BE2C (cell line): ENCODE results near the gene PRPS2.

ENCODE experiments used
- DNase-seq: peaks from one replicate; pipeline ENCODE4 v3.0.0-alpha.2; 2020
- H3K27me3 ChIP-seq: fragments of 250-450 bp; sonication (Bioruptor Pico); 2 replicates; pipeline ENCODE4 v1.5.1; 2020; ENCODE audit warnings: mild to moderate bottlenecking
- H3K36me3 ChIP-seq: fragments of 250-450 bp; sonication (Bioruptor Pico); 2 replicates; pipeline ENCODE4 v1.5.1; 2020; ENCODE audit warnings: mild to moderate bottlenecking
- H3K4me1 ChIP-seq: fragments of 250-450 bp; sonication (Bioruptor Pico); 2 replicates; pipeline ENCODE4 v1.5.1; 2020
- H3K4me3 ChIP-seq: 2 replicates; pipeline ENCODE4 v1.5.1; 2011; ENCODE audit warnings: low read depth, low read length
- H3K9me3 ChIP-seq: fragments of 250-450 bp; sonication (Bioruptor Pico); 2 replicates; pipeline ENCODE4 v1.5.1; 2020
- CTCF ChIP-seq: IDR thresholded peaks from 2 replicates; pipeline ENCODE4 v1.5.1; 2012; ENCODE audit warnings: mild to moderate bottlenecking, low read depth, low read length

The PRPS2 gene

GRCh38 chrX:12767856-12768255 is 23.4 kb upstream of the PRPS2 start:
- TF ChIP-seq CTCF = no peak
- no peaks in the 10 kb centered on the region for H3K27me3 ChIP-seq
- peak; percentile 58 for DNase-seq

GRCh38 chrX:12768491-12768890 is 22.7 kb upstream of the PRPS2 start:
- peaks cover 5% of the 10 kb centered on the region for H3K4me1 ChIP-seq
- no peak for DNase-seq
- no peak for TF ChIP-seq CTCF
- no peaks in the 10 kb centered on the region for H3K27me3 ChIP-seq
- H3K9me3 ChIP-seq = no peaks in the 10 kb centered on the region
- no peaks in the 10 kb centered on the region for H3K36me3 ChIP-seq
- H3K4me3 ChIP-seq = no peak overlapping the region

More at GRCh38 chrX:12767856-12768255, 23.4 kb upstream of the PRPS2 start:
- Histone ChIP-seq H3K4me3 (no peak overlapping the region), H3K4me1 (peaks cover 5% of the 10 kb centered on the region), H3K36me3 (no peaks in the 10 kb centered on the region), H3K9me3 (no peaks in the 10 kb centered on the region)

GRCh38 chrX:12770440-12770839 is 20.8 kb upstream of the PRPS2 start:
- Histone ChIP-seq H3K9me3 (no peaks in the 10 kb centered on the region), H3K27me3 (no peaks in the 10 kb centered on the region), H3K4me3 (no peak overlapping the region), H3K36me3 (no peaks in the 10 kb centered on the region), H3K4me1 (peaks cover 5% of the 10 kb centered on the region)
- peak; percentile 52 for TF ChIP-seq CTCF
- no peak for DNase-seq

- Histone ChIP-seq H3K27me3 (no peaks in the 10 kb centered on the region), H3K4me1 (peaks cover 5% of the 10 kb centered on the region), H3K36me3 (no peaks in the 10 kb centered on the region), H3K9me3 (no peaks in the 10 kb centered on the region), H3K4me3 (no peak overlapping the region)
- peak; percentile 41 for TF ChIP-seq CTCF
- peak; percentile 34 for DNase-seq
These were observed 19.7 kb upstream of the PRPS2 start for GRCh38 chrX:12771445-12772069.

GRCh38 chrX:12777670-12778069 is 13.5 kb upstream of the PRPS2 start:
- TF ChIP-seq CTCF = no peak
- Histone ChIP-seq H3K4me1 (no peaks in the 10 kb centered on the region), H3K4me3 (no peak overlapping the region), H3K36me3 (no peaks in the 10 kb centered on the region), H3K27me3 (no peaks in the 10 kb centered on the region), H3K9me3 (no peaks in the 10 kb centered on the region)
- no peak for DNase-seq

GRCh38 chrX:12779534-12779933 is 11.7 kb upstream of the PRPS2 start:
- Histone ChIP-seq H3K9me3 (no peaks in the 10 kb centered on the region), H3K4me3 (no peak overlapping the region), H3K27me3 (no peaks in the 10 kb centered on the region), H3K4me1 (no peaks in the 10 kb centered on the region), H3K36me3 (no peaks in the 10 kb centered on the region)
- no peak for DNase-seq
- TF ChIP-seq CTCF = no peak
